GM13977 (cell line): ENCODE measurements around the gene TP53I13.

ENCODE experiments used
- DNase-seq: peaks from one replicate; pipeline ENCODE4 v3.0.0; 2012; ENCODE audit warnings: low spot score
- in situ Hi-C: fragments of 300-500 bp; cut with MboI; formaldehyde crosslinking; loops from one replicate; pipeline ENCODE4 v1.12.0; 2022; ENCODE audit warnings: low sequenced_read_pairs, low pct_unique_long_range_greater_than_20kb, mixed read lengths, inconsistent platforms; ENCODE audit not compliant: unreplicated experiment
- TF ChIP-seq, protein P1 (sequence below): IDR thresholded peaks from 2 replicates; pipeline ENCODE4 v1.5.1; 2012; ENCODE audit warnings: mild to moderate bottlenecking, control low read depth; ENCODE audit not compliant: insufficient read depth; ENCODE audit errors: extremely low read depth, missing control alignments

The TP53I13 gene

DNA sequence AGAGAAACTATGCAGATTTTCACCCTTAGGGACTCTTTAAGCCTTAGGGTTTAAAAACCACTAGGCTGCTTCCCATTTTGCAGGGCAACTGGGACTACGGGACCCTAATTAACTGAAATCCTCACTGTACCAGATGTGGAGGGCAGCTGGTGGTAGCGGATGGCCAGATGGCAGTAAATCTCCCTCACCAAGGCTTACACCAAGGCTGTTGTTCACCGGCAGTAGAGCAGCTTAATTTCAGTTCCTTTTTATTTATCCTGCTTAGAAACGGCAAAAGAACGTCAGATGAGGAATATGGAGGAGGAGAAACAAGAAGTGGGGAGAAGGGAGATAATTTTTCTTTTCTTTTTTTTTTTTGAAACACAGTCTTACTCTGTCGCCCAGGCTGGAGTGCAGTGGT lies 8.2 kb upstream of the TP53I13 start:
- TF ChIP-seq, protein P1, sequence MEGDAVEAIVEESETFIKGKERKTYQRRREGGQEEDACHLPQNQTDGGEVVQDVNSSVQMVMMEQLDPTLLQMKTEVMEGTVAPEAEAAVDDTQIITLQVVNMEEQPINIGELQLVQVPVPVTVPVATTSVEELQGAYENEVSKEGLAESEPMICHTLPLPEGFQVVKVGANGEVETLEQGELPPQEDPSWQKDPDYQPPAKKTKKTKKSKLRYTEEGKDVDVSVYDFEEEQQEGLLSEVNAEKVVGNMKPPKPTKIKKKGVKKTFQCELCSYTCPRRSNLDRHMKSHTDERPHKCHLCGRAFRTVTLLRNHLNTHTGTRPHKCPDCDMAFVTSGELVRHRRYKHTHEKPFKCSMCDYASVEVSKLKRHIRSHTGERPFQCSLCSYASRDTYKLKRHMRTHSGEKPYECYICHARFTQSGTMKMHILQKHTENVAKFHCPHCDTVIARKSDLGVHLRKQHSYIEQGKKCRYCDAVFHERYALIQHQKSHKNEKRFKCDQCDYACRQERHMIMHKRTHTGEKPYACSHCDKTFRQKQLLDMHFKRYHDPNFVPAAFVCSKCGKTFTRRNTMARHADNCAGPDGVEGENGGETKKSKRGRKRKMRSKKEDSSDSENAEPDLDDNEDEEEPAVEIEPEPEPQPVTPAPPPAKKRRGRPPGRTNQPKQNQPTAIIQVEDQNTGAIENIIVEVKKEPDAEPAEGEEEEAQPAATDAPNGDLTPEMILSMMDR, result no peak
- no peak for DNase-seq
- in situ Hi-C loops, result no loop called here

DNA sequence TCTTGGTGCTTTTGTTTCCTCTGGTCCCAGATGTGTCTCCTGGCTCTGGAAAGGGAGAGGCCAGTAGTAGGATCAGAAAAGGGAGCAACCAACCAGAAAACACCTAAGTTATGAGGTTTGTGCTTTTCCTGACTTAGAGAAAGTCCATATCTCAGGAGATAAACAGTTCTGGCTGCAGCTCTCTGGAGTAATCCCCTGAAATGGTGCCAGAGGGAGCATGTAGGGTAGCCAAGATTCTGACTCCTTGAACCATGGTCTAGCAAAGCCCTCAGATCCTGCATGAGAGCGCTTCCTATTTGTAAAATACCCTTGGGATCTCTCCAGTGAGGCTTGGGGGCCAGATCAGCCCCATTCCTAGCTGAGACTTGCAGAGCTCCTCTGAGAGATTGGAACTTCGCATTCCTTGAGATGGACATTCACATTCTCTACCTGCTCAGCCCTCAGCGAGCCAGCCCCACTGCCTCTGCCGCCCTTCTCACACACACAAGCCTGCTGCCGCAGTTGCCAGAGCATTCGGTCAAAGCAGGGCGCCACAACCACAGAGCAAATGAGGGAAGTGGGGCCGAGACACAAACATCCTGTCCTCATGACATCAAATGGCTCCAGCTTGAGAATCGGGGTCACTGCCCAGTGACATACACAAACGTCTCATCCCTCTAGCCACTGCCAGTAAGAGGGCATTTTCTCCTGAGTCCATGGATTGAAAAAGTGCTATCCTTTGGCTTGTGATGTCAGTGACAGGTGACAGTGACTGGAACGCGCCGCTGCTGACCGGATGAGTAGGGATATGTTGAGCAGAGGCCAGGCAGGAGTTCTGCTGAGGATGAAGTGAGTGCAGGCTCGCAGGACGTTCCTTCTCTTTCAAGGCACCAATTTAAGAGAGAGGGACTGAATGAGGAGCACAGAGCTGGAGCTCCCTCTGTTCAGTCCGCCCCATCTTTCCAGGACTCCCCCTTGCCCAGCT lies 6.7 kb upstream of the TP53I13 start:
- in situ Hi-C loops, result no loop called here
- TF ChIP-seq, protein P1, result no peak
- no peak for DNase-seq

DNA sequence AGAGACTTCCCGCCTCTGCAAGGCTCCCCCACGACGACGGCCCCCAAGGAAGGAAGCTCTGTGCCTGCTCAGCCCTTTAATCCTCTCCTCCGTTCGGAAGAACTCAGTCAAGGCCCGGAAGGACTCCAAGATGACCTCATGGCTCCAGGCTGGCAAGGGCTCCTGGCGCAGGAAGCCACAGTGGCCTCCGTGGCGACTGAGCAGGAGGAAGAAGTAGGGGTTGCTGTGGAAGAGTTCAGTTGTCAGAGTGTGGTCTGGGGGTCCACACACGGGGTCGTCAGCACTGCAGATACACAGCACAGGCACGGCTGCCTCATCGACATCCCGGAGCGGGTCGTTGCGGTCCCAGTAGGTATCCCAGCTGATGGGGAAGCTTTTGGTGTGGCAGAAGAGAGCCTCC lies 5.9 kb upstream of the TP53I13 start:
- in situ Hi-C loops, result no loop called here
- TF ChIP-seq, protein P1, result no peak
- DNase-seq, result no peak

DNA sequence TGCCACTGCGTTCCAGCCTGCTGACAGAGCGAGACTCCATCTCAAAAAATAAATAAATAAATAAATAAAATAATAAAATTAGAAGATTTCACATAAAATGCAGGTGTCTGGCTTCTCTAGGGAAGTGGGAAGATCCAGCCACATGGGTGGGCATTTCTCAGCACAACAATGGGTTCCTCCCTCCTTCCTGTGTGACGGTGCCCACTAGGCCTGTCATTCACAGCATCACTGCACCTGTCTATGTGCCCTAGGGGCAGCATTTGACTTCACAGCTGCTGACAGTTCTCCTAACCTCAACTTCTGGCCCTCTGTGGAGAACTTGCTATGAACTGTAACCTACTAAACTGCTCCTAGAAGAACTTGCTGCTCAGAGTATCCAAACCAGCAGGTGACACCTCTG lies 4.7 kb upstream of the TP53I13 start:
- TF ChIP-seq, protein P1, result no peak
- no peak for DNase-seq
- in situ Hi-C loops, result no loop called here

DNA sequence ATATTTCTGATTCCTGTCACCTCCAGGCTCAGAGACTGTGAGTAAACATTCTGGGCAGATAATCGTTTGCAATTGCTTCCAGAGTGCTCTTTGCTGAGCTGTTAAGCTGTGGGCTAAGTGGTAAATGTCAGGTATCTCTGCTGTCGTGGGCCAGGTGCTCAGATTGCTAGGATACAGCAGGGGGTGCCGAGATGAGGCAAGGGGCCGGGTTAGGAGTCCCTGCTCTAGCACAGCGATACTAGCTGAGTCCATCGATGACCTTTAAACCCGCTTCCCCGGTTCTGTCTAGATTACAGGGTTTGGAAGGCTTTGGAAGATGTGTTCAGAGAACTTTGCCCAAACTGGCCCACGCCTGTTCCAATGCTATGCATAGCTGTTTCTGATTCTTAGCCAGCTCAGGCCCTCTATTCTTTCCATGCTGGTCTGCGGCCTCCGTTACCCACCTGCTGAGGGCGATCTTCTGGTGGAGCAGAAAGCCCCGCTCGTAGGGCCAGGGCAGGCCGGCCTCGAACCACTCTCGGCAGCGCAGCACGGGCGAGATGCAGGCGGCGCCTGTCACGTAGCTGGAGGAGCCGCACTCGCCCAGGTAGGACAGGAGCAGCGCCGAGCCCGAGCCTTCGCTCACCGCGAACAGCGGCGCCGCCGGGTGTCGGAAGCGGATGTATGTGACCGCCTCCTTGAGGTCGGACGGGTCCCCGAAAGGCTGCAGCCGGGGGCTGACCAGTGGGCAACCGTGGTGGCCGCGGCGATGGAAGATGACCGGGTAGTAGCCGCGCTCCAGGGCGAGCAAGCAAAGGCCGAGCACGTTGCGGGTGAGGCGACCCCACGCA lies 2.6 kb upstream of the TP53I13 start:
- TF ChIP-seq, protein P1, result peak; percentile 25
- peak; percentile 73 for DNase-seq
- in situ Hi-C loops, result no loop called here

DNA sequence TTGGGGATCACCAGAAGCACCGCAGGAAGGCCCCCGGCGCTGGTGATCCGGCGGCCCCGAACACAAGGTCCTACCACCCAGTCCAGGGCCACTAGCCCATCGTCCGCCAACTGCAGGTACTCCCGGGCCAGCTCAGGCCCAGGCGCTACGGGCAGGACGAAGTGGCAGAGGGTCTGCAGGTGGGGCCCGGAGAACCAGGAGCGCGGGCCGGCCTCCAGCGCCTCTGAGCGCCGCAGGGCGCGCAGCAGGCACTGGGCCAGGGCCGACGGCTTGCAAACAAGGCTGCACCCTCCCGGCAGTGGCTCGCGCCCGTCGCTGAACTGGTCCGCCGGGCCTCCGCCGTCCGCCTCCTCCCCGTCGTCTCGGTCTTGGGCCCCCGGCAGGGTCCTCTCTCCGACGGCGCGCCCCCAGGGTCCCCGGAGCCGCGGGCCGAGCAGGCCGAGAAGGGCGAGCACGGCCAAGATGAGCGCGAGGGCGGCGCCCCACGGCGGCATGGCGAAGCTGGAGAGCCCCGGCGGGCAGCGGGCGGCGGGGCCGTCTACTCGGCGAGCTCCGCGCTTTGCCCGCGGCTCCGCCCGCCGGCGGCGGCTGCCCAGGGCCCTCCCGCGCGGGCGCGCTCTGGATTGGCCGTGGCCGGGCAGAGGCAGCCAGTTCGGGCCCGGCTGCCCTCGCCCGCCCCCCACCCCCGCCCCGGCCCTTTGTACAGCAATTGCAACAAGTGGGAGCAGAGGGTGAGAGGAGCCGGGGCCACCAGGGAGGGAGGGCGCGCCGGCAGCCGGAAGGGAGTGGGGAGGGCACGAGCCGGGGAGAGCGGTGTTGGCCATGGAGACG lies 1.8 kb upstream of the TP53I13 start, which contains the start of gene ABHD15:
ABHD15 (minus strand) TSS at position 565 of the 831 bp plus-strand sequence; CDS start at position 494, 71 bp downstream.
- DNase-seq, result peak; percentile 81
- in situ Hi-C loops, result no loop called here
- TF ChIP-seq, protein P1, result no peak
